ENCODE measurements around the gene SORCS2.

Gene SORCS2

GRCh38 chr4:7165874-7166201 lies 26.5 kb upstream of the SORCS2 start:
- TF ChIP-seq CTCF (IDR thresholded peaks at IDR 0.05; ENCODE audit: insufficient read depth, low read length, missing control alignments), result no peak
- no peak overlapping the region for H3K4me3 ChIP-seq (ENCODE audit: low read depth, low read length)
- CTCF ChIA-PET, result no interaction called here
- POLR2A ChIA-PET, result no interaction called here
- no peak for DNase-seq (ENCODE audit: low read depth, low spot score)

GRCh38 chr4:7166237-7166636 lies 26.1 kb upstream of the SORCS2 start:
- no peak for DNase-seq (ENCODE audit: low read depth, low spot score)
- H3K4me3 ChIP-seq (ENCODE audit: low read depth, low read length), result no peak overlapping the region
- POLR2A ChIA-PET, result no interaction called here
- CTCF ChIA-PET, result interaction anchor here (1.4 kb wide), 1 partner anchor 9 kb away, joined by 7 read pairs; no protein-coding TSS in a partner anchor
- no peak for TF ChIP-seq CTCF (IDR thresholded peaks at IDR 0.05; ENCODE audit: insufficient read depth, low read length, missing control alignments)

- ChIA-PET CTCF (interaction anchor here (0.8 to 1.4 kb wide), 2 partner anchors 10 kb away, joined by 5 to 7 read pairs; no protein-coding TSS in a partner anchor), POLR2A (no interaction called here)
- no peak overlapping the region for H3K4me3 ChIP-seq (ENCODE audit: low read depth, low read length)
- no peak for DNase-seq (ENCODE audit: low read depth, low spot score)
- no peak for TF ChIP-seq CTCF (IDR thresholded peaks at IDR 0.05; ENCODE audit: insufficient read depth, low read length, missing control alignments)
These were observed 25.2 kb upstream of the SORCS2 start for GRCh38 chr4:7166981-7167700.

- CTCF ChIA-PET, result interaction anchor here (0.8 to 1.4 kb wide), 2 partner anchors 9 to 10 kb away, joined by 5 to 7 read pairs; no protein-coding TSS in a partner anchor
- POLR2A ChIA-PET, result no interaction called here
- H3K4me3 ChIP-seq (ENCODE audit: low read depth, low read length), result no peak overlapping the region
- TF ChIP-seq CTCF (IDR thresholded peaks at IDR 0.05; ENCODE audit: insufficient read depth, low read length, missing control alignments), result no peak
- no peak for DNase-seq (ENCODE audit: low read depth, low spot score)
These were observed 24.6 kb upstream of the SORCS2 start for GRCh38 chr4:7167706-7168105.

- POLR2A ChIA-PET, result no interaction called here
- no peak for TF ChIP-seq CTCF (IDR thresholded peaks at IDR 0.05; ENCODE audit: insufficient read depth, low read length, missing control alignments)
- CTCF ChIA-PET, result interaction anchor here (0.8 kb wide), 1 partner anchor 9 kb away, joined by 5 read pairs; no protein-coding TSS in a partner anchor
- no peak overlapping the region for H3K4me3 ChIP-seq (ENCODE audit: low read depth, low read length)
- no peak for DNase-seq (ENCODE audit: low read depth, low spot score)
These were observed 24.2 kb upstream of the SORCS2 start for GRCh38 chr4:7168106-7168505.

- ChIA-PET POLR2A (no interaction called here), CTCF (no interaction called here)
- DNase-seq (ENCODE audit: low read depth, low spot score), result no peak
- no peak for TF ChIP-seq CTCF (IDR thresholded peaks at IDR 0.05; ENCODE audit: insufficient read depth, low read length, missing control alignments)
- H3K4me3 ChIP-seq (ENCODE audit: low read depth, low read length), result no peak overlapping the region
These were observed 23.2 kb upstream of the SORCS2 start for GRCh38 chr4:7169134-7169533.
